Measurements from ENCODE around the gene VWDE.

VWDE gene

DNA sequence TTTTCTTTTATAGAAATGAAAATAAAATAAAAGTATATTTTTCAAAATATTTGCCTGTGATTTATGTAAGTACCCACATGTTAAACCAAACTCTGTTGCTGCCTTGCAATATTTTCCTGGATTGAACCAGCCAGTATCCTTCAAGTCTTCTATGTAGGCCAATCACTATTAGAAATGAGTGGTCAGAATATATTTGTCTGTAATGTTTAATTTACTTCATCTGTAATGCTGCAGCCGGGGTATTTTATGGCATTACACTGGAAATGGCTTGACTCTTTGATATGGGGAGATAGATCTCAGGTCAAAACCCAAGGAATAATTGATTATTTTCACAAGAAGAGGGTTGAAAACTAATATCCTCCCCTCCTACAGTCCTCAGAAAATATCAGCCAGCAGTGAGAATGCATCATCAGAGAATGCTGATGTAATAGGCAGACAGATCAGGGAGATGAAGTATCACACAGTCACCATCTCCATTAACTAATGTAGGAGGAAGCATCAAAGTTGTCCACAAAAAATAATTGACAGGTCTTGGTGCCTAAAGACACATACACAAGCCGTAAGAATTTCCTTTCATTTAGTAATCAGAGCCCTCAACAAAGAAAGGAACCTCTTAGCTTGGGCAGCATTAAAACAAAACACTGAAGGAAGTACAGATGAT is 82.5 kb downstream of the VWDE start:
- TF ChIP-seq, protein P1, sequence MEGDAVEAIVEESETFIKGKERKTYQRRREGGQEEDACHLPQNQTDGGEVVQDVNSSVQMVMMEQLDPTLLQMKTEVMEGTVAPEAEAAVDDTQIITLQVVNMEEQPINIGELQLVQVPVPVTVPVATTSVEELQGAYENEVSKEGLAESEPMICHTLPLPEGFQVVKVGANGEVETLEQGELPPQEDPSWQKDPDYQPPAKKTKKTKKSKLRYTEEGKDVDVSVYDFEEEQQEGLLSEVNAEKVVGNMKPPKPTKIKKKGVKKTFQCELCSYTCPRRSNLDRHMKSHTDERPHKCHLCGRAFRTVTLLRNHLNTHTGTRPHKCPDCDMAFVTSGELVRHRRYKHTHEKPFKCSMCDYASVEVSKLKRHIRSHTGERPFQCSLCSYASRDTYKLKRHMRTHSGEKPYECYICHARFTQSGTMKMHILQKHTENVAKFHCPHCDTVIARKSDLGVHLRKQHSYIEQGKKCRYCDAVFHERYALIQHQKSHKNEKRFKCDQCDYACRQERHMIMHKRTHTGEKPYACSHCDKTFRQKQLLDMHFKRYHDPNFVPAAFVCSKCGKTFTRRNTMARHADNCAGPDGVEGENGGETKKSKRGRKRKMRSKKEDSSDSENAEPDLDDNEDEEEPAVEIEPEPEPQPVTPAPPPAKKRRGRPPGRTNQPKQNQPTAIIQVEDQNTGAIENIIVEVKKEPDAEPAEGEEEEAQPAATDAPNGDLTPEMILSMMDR (IDR thresholded peaks at IDR 0.05; ENCODE audit: low read length, missing control alignments) = no peak
- DNase-seq (ENCODE audit: low read depth) = no peak
- no peak overlapping the region for H3K4me3 ChIP-seq (replicated peaks; ENCODE audit: low read depth, low read length)

DNA sequence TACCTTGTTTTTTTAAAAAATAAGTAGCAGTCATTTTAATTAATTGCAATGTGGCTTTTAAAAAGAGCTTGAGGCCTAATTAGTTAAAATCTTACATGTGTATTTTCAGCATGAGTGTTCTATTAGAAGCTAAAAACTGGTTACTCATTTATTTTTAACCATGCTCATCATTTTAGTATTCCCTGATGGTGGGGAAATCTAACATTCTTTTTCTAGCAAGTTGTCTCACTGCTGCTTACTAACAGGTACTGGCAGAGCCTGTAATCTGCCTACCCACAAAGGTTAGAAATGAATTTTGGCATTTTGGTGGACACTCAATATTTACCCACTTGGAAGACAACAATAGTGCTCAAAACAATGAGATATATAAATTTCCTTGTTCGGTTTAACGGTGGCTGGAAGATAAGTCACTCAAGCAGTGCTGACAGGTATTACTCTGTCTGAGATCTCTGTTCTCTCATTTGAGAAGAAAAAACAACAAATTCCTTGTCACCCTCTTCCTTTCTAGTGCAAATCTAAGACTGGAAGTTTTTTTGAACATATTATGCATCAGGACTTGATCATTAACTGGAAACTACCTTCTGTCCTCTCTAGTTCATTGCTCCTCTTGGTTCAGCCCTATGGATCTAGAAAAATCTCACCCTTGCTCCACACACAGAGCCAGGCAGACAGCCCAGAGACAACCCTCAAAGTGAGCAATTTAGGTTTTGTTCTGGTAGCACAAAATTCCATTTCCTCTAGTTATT is 83.3 kb downstream of the VWDE start:
- TF ChIP-seq, protein P1 (IDR thresholded peaks at IDR 0.05; ENCODE audit: low read length, missing control alignments) = no peak
- no peak overlapping the region for H3K4me3 ChIP-seq (replicated peaks; ENCODE audit: low read depth, low read length)
- DNase-seq (ENCODE audit: low read depth) = no peak

DNA sequence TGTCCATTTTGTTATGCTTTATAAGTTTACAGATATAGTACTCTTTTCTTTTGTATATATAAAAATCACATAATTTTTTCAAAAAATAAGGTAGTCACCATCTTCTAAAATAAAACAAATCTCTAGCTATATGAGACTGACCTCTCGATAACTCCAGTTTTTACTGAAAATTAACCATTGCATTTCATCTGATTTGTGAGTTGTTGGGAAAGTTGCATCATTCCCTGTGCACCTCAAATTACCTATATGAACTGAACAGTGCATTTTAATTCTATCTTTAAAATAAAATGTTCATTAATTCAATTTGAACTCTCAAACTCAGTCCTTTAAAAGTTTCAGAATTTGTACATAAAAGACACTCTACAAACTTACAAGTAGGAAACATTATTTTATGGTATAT is 86.0 kb downstream of the VWDE start:
- TF ChIP-seq, protein P1 (IDR thresholded peaks at IDR 0.05; ENCODE audit: low read length, missing control alignments) = no peak
- H3K4me3 ChIP-seq (replicated peaks; ENCODE audit: low read depth, low read length) = no peak overlapping the region
- no peak for DNase-seq (ENCODE audit: low read depth)

DNA sequence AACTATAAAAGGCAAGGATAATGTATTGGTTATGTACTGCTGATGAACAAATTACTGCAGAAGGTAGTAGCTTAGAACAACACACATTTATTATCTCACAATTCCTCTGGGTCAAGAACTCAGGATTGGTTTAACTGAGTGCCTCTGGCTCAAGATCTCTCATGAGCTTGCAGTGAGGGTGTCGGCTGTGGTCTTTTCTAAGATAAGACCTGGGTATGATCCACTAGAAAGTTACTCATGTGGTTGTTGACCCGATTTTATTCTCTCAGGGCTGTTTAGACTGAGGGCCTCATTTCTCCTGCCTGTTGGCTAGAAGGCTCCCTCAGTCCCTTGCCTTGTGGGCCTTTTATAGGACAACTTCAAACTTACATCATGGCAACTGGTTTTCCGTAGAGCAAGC is 86.7 kb downstream of the VWDE start:
- H3K4me3 ChIP-seq (replicated peaks; ENCODE audit: low read depth, low read length) = no peak overlapping the region

DNA sequence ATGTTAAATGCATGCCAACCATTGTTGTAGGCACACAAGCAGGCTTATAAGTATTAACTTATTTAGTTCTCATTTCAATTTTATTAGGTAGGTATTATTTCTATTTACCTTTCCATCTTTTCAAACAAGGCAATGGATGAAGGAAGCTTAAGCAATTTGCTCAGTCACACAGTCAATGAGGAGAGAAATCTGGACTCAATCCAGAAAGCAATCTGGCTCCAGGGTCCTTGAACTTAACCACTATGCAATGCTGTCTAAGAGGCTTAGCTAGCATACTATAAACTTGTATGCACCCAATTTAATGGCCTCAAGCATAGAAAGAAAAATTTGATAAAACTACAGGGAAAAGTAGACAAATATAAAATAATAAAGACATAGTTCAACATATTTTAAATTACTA is 88.6 kb downstream of the VWDE start:
- H3K4me3 ChIP-seq (replicated peaks; ENCODE audit: low read depth, low read length) = no peak overlapping the region
- TF ChIP-seq, protein P1 (IDR thresholded peaks at IDR 0.05; ENCODE audit: low read length, missing control alignments) = no peak
- no peak for DNase-seq (ENCODE audit: low read depth)

More for the DNA sequence above, 86.7 kb downstream of the VWDE start:
- no peak for DNase-seq (ENCODE audit: low read depth)
- TF ChIP-seq, protein P1 (IDR thresholded peaks at IDR 0.05; ENCODE audit: low read length, missing control alignments) = no peak

DNA sequence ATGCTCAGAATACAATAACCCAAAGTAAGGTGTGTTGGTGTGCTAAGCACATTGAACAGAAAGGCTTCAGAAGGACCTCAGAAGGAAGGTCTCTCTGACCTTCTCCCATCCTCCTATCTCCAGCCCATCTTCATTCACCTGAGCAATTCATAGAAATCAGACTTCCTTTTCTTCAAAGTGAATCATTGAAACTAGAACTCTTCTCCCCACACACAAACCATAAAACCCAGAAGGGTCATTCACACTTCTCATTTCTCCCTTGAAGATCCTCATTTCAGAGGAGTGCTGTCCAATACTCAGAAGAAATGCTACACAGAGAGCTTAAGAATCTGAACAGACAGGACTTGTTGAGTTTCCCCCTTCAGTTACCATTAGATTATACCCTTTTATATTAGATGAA is 89.5 kb downstream of the VWDE start:
- TF ChIP-seq, protein P1 (IDR thresholded peaks at IDR 0.05; ENCODE audit: low read length, missing control alignments) = no peak
- H3K4me3 ChIP-seq (replicated peaks; ENCODE audit: low read depth, low read length) = no peak overlapping the region
- DNase-seq (ENCODE audit: low read depth) = no peak
